GM21390 (cell line): ENCODE results near the gene NELFA.
"Not testable (repeated sequence)": the region's sequence is repeated elsewhere in the genome, so short reads cannot be mapped to it uniquely, and the experiment has no call there.

Source experiments
- ATAC-seq: cut with Tn5 transposase; IDR thresholded peaks from one replicate; pipeline ENCODE4 v1.9.1; 2021; ENCODE audit not compliant: unreplicated experiment

The NELFA gene

DNA sequence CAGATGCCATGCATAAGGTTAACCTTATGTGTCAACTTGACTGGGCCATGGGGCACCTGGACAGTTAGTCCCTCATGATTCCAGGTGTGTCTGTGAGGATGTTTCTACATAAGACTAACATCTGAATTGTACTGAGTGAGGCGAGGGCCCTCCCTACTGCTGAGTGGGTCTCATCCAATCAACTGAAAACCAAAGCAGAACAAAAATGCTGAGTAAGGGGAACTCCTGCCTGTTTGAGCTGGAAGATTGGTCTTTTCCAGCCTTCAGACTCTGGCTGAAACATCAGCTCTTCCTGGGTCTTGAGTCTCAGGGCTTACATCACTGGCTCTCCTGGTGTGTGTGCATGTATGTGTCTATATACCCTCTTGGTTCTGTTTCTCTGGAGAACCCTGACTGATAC is 13.8 kb downstream of the NELFA start:
- no peak for ATAC-seq

DNA sequence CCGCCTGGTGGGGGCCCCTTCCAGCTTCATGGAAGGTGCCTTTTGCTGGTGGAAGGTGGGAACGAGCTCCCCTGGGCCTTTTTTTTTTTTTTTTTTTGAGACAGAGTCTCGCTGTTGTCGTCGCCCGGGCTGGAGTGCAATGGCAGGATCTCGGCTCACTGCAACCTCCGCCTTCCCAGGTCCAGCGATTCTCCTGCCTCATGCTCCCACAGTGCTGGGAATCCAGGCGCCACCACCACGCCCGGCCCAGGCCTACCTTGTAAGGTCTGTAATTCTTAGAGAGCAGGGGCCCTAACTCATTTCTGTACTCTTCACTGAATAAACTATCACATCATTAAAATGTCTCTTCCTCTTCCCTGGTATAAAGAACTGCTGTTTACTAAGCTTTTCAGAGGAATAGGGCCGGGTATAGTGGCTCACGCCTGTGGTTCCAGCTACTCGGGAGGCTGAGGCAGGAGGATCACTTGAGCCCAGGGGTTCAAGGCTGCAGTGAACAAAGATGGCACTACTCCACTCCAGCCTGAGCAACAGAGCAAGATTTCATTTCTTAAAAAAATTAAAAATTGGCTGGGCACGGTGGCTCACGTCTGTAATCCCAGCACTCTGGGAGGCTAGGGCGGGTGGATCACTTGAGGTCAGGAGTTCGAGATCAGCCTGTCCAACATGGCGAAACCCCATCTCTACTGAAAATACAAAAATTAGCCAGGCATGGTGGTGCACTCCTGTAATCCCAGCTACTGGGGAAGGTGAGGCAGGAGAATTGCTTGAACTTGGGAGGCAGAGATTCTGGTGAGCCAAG is 14.9 kb downstream of the NELFA start:
- ATAC-seq: not testable (repeated sequence)

GRCh38 chr4:1993169-1993516 is 15.6 kb downstream of the NELFA start:
- ATAC-seq: no peak

- no peak for ATAC-seq
Observed at GRCh38 chr4:1992468-1993168, 16.2 kb downstream of the NELFA start.

DNA sequence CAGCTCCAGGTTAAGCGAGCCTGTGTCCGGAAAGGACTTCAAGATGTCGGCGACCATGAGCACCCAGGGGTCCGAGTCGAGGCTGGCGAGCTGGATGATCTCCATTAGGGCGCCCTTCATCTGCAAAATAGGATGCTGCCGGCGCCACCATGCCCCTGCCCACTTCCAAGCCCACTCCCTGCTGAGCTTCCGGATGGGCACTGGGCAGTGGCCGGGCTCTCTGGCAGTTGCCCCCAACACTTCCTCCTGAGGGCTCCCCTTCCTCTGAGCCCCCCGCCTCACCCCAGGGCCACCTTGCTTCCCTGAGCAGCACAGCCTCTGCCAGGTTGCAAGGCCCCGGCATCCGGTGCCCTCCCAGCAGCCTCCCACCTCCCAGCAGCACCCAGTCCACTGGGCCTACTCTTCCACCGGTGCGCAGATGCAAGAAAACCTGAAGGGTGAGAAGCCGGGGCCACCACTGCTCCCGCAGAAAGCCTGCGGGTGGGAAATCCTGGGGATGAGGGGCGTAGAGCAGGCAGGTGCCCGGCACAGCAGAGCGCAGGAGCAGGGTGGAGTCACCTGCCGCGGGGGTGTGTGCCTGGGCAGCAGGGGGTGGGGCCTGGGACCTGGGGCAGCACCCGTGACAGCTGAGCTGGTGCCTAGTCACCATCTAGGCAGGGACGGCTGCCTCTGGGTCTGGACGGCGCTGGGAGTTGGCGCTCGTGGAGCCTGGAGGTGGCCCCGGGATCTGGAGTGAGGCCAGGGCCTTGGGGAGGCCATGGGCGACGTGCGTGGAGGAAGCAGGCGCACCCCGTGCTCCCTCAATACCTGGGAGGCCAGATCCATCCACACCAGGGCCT is 17.0 kb downstream of the NELFA start:
- ATAC-seq: no peak

DNA sequence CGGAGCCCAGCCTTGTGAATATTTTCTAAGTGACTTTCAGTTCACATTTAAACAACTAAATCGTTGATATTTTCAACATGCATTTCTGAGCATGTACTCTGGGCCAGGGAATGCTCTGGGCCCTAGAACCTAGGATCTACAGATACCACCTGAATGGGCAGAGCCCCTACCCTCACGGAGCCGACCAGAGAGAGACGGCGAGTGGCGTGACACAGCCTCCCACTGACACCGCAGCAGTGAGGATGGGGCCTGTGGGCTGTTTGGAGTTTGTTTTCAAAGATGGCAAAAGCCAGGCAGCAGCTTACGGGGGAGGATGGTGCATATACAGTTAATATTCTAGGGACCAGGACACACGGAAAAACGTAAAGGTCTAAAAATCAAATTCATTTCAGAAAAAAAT is 17.7 kb downstream of the NELFA start:
- ATAC-seq: no peak

DNA sequence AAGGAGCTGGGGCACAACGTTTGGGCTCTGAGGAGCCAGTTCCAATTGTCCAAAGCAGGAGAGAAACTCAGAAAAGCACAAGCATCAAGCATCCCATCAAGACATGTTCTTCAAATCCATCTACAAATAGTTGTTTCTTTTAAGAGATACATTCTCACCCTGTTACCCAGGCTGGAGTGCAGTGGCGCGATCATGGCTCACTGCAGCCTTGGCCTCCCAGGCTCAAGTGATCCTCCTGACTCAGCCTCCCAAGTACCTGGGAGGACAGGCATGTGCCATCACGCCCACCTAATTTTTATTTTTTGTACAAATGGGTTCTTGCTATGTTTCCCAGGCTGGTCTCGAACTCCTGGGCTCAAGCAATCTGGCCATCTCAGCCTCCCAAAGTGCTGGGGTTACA is 18.1 kb downstream of the NELFA start:
- no peak for ATAC-seq

- ATAC-seq: no peak
Observed at GRCh38 chr4:1990348-1990645, 18.5 kb downstream of the NELFA start.

DNA sequence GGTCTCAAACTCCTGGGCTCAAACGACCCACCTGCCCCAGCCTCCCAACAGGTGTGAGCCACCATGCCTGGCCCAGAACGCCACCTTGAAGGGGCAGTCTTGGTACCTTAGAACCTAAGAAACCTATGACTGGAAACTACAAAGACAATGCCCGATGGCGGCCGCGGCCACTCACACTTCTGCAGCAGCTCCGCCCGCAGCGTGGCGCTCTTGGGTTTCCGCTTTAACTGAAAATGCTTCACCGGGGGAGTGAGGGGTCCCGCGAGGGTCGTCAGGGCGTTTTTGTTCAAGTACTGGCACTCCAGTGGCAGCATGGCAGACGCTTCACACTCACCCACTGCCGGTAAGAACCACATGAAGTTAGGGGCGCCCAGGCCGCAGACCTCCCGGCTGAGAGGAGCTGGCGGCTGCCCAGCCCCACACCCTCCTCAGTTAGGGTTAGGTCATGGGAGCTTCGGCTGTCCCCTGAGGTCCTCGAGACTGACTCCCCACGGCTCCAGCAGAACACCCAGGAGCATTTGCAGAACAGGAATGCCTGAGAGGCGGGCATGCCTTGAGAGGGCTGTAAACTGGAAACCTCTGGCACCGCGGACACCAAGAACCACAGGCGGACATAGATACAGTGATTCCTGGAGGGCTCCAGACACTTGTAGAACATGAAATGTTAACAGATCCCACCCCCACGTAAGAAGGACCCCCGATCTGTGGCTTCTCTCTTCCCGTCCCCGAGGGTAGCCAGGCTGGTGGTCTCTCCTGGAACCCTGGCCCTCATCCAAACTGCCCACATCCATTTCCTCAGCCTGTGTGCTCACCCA is 19.0 kb downstream of the NELFA start:
- no peak for ATAC-seq

GRCh38 chr4:1988327-1988724 is 20.4 kb downstream of the NELFA start:
- no peak for ATAC-seq

GRCh38 chr4:1987721-1988326 is 20.9 kb downstream of the NELFA start:
- ATAC-seq: no peak

- ATAC-seq: no peak
Observed at GRCh38 chr4:1987296-1987695, 21.5 kb downstream of the NELFA start.

- ATAC-seq: no peak
Observed at GRCh38 chr4:1986578-1987210, 22.1 kb downstream of the NELFA start.

DNA sequence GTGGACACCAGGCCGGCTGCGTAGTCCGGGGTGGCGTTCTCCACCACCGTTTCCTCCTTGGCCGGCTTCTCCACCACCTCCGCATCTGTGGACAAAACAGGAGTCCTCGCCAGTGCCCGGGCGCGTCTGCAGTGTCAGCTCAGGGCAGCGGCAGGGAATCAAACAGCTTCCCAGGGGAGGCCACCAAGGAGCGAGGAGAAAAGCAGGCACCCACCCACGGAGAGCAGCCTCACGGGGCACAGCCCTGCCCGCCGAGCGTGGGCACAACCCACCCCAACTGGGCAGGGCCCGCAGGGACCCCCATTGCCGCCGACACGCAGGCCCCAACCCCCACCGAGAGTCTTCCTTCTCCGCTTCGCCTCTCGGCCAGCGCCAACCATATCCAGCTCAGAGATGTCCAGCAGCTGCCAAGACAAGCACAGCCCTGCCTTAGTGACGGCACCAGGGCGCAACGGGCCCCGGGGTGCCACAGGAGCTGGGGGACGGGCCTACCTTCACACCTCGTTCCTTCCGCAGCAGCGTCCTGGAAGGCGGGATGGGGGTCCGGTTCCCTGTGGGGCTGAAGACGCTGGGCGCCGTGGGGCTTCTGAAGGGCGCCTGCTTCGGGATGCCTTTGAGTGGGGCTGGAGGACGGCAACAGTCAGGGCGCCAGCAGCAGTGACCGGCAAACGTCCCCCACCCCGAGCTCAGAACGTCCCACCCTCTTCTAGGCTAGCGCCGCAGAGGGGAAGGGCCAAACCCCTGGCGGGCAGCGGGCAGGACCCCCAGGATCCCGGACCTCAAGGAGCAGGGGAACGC is 22.8 kb downstream of the NELFA start:
- ATAC-seq: no peak

GRCh38 chr4:1985294-1985693 is 23.5 kb downstream of the NELFA start:
- ATAC-seq: no peak

- ATAC-seq: no peak
Observed at GRCh38 chr4:1984406-1985191, 24.2 kb downstream of the NELFA start.

- ATAC-seq: no peak
Observed at GRCh38 chr4:1983846-1984405, 24.8 kb downstream of the NELFA start.
